SK-N-MC (cell line): ENCODE results near the gene HYOU1.

Source experiments
- EZH2 ChIP-seq: fragments of 200-600 bp; sonication (generic); IDR thresholded peaks from one replicate; pipeline ENCODE4 v1.6.1; 2017; ENCODE audit warnings: antibody characterized with exemption
- POLR2AphosphoS5 ChIP-seq: IDR thresholded peaks from 2 replicates; pipeline ENCODE4 v1.6.1; 2012; ENCODE audit warnings: mild to moderate bottlenecking, low read depth, low read length, borderline replicate concordance

DNA sequence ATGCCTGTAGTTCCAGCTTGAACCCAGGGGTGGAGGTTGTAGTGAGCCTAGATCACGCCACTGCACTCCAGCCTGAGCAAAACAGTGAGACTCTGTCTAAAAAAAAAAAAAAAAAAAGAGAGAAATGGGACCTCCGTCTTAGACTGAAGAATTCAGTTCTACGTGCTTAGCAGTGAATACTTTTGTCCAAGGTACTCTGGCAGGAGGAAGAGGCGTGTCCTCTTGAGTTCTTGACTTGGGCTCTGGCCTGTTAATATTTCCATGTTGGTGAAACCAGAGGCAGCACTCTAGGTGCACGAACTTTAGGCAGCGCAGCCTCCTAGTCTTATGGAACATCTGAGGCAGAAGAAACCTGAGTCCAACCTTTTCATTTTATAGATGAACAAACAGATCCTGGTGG is 30.1 kb upstream of the HYOU1 start:
- TF ChIP-seq EZH2 (no peak), POLR2AphosphoS5 (no peak)
